ENCODE measurements around the gene BMPR1A.

GRCh38 chr10:86958901-86959736, 202.7 kb downstream of the BMPR1A start:
- TF ChIP-seq FOS (IDR thresholded peaks at IDR 0.05; ENCODE audit: low read depth, low read length) (peak; percentile 42), RAD21 (IDR thresholded peaks at IDR 0.05; ENCODE audit: low read length) (no peak), MXI1 (IDR thresholded peaks at IDR 0.05; ENCODE audit: borderline replicate concordance, low read depth, low read length) (no peak), POLR2A (IDR thresholded peaks at IDR 0.05; ENCODE audit: low read depth, low read length) (no peak), CEBPB (IDR thresholded peaks at IDR 0.05; ENCODE audit: low read depth, low read length) (no peak), SMC3 (IDR thresholded peaks at IDR 0.05; ENCODE audit: low read depth, low read length) (no peak), MAFK (IDR thresholded peaks at IDR 0.05; ENCODE audit: low read depth, low read length) (no peak)
- TF ChIP-seq, protein P1, sequence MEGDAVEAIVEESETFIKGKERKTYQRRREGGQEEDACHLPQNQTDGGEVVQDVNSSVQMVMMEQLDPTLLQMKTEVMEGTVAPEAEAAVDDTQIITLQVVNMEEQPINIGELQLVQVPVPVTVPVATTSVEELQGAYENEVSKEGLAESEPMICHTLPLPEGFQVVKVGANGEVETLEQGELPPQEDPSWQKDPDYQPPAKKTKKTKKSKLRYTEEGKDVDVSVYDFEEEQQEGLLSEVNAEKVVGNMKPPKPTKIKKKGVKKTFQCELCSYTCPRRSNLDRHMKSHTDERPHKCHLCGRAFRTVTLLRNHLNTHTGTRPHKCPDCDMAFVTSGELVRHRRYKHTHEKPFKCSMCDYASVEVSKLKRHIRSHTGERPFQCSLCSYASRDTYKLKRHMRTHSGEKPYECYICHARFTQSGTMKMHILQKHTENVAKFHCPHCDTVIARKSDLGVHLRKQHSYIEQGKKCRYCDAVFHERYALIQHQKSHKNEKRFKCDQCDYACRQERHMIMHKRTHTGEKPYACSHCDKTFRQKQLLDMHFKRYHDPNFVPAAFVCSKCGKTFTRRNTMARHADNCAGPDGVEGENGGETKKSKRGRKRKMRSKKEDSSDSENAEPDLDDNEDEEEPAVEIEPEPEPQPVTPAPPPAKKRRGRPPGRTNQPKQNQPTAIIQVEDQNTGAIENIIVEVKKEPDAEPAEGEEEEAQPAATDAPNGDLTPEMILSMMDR (conservative IDR thresholded peaks at IDR 0.05; ENCODE audit: low read depth, low read length): no peak
